Measurements from ENCODE around the gene PFDN1.
"Not testable (repeated sequence)": the region's sequence is repeated elsewhere in the genome, so short reads cannot be mapped to it uniquely, and the experiment has no call there.

The PFDN1 gene

GRCh38 chr5:140207250-140207964 lies 95.5 kb downstream of the PFDN1 start:
- no peak for DNase-seq

GRCh38 chr5:140205952-140206351 lies 96.9 kb downstream of the PFDN1 start:
- no peak for DNase-seq

- DNase-seq, result no peak
These were observed 97.7 kb downstream of the PFDN1 start for GRCh38 chr5:140205216-140205615.

- no peak for DNase-seq
These were observed 100.3 kb downstream of the PFDN1 start for GRCh38 chr5:140202610-140203009.

GRCh38 chr5:140202078-140202477 lies 100.8 kb downstream of the PFDN1 start:
- no peak for DNase-seq

- not testable (repeated sequence) for DNase-seq
These were observed 104.0 kb downstream of the PFDN1 start for GRCh38 chr5:140198915-140199314.

GRCh38 chr5:140197023-140197422 lies 105.9 kb downstream of the PFDN1 start:
- no peak for DNase-seq

GRCh38 chr5:140196115-140196814 lies 106.6 kb downstream of the PFDN1 start:
- no peak for DNase-seq

Data from NCI-H1436 treated with DMSO at 0.1 percent for 48 hours (cell line).